Measurements from ENCODE around the gene SOHLH2.

Gene SOHLH2

GRCh38 chr13:36125841-36126240 lies 88.5 kb downstream of the SOHLH2 start:
- H3K4me3 ChIP-seq (ENCODE audit: low read depth, low read length) = no peak overlapping the region
- TF ChIP-seq POLR2A (IDR thresholded peaks at IDR 0.05; ENCODE audit: extremely low read depth, insufficient read length) (no peak), MYC (IDR thresholded peaks at IDR 0.05; ENCODE audit: low read depth, low read length) (no peak), CTCF (IDR thresholded peaks at IDR 0.05; ENCODE audit: low read depth, low read length) (no peak), MAX (IDR thresholded peaks at IDR 0.05; ENCODE audit: low read depth, low read length) (no peak)
- DNase-seq (ENCODE audit: low read depth) = no peak

- no peak overlapping the region for H3K4me3 ChIP-seq (ENCODE audit: low read depth, low read length)
- no peak for TF ChIP-seq MAX (IDR thresholded peaks at IDR 0.05; ENCODE audit: low read depth, low read length)
- TF ChIP-seq MYC (IDR thresholded peaks at IDR 0.05; ENCODE audit: low read depth, low read length) = no peak
- no peak for TF ChIP-seq CTCF (IDR thresholded peaks at IDR 0.05; ENCODE audit: low read depth, low read length)
- no peak for TF ChIP-seq POLR2A (IDR thresholded peaks at IDR 0.05; ENCODE audit: extremely low read depth, insufficient read length)
- DNase-seq (ENCODE audit: low read depth) = no peak
These were observed 90.0 kb downstream of the SOHLH2 start for GRCh38 chr13:36124236-36124822.
